Bladder microvascular endothelial cell (primary cell): Measurements from ENCODE around the gene HMGA1. TPM values are rescaled to one million over a fixed set of nuclear protein-coding genes. Genes with fewer than 3 reads are reported as not detected.

Experiments used
- total RNA-seq: library from RNA; depleted of rRNA; stranded (reverse); fragments of >200 nt; gene quantifications from 2 replicates; pipeline ENCODE4 v1.2.3, GENCODE V29; 2014

Gene HMGA1
- 57.2 and 82.7 TPM in 2 replicates for total RNA-seq

GRCh38 chr6:34236443-34237315 lies at the start of gene HMGA1:
Gene HMGA1, plus strand, starts transcription at chr6:34236873. Its CDS starts 3,908 bp downstream, at chr6:34240781.

GRCh38 chr6:34248727-34249468 lies 12.2 kb downstream of the HMGA1 start, which contains the start of gene SMIM29:
Gene SMIM29, minus strand, starts transcription at chr6:34249006. Its CDS starts 1,215 bp downstream, at chr6:34247791.

Other genes with a start within 250 kb of the HMGA1 start
- gene GRM4, start 90.8 kb upstream of the HMGA1 start, total RNA-seq = under 0.01 TPM in 1 of 2 replicates, not detected in the other
- gene SMIM29, start 12.1 kb downstream of the HMGA1 start, total RNA-seq = 13.7 and 18.5 TPM in 2 replicates
- 14.7 and 22.0 TPM in 2 replicates for gene NUDT3, start 155.8 kb downstream of the HMGA1 start, total RNA-seq
- gene RPS10, start 189.2 kb downstream of the HMGA1 start, total RNA-seq = 973 and 1,301 TPM in 2 replicates
- not detected in 2 replicates for gene PACSIN1, start 229.2 kb downstream of the HMGA1 start, total RNA-seq